D341Med (cell line): ENCODE measurements around the gene CLUH.
"Not testable (repeated sequence)": the region's sequence is repeated elsewhere in the genome, so short reads cannot be mapped to it uniquely, and the experiment has no call there.

Experiments used
- DNase-seq: peaks from one replicate; pipeline ENCODE4 v3.0.0; 2012; ENCODE audit warnings: low spot score

CLUH gene

GRCh38 chr17:2701161-2701995, 10.2 kb downstream of the CLUH start:
- peak; percentile 4 for DNase-seq

- DNase-seq, result peak; percentile 17
Measured at GRCh38 chr17:2700491-2701141, 10.9 kb downstream of the CLUH start.

GRCh38 chr17:2700030-2700490, 11.5 kb downstream of the CLUH start:
- DNase-seq, result peak; percentile 8

GRCh38 chr17:2699216-2699805, 12.3 kb downstream of the CLUH start:
- not testable (repeated sequence) for DNase-seq

- DNase-seq, result peak; percentile 15
Measured at GRCh38 chr17:2697611-2698162, 13.9 kb downstream of the CLUH start.

GRCh38 chr17:2695961-2696760, 15.4 kb downstream of the CLUH start:
- DNase-seq, result peak; percentile 18

- DNase-seq, result peak; percentile 15
Measured at GRCh38 chr17:2695243-2695960, 16.2 kb downstream of the CLUH start.

GRCh38 chr17:2694381-2695242, 17.0 kb downstream of the CLUH start:
- no peak for DNase-seq

- peak; percentile 5 for DNase-seq
Measured at GRCh38 chr17:2693561-2694380, 17.8 kb downstream of the CLUH start.

- DNase-seq, result peak; percentile 25
Measured at GRCh38 chr17:2692781-2693135, 18.8 kb downstream of the CLUH start.

GRCh38 chr17:2691965-2692780, 19.4 kb downstream of the CLUH start:
- DNase-seq, result peak; percentile 16

- peak; percentile 8 for DNase-seq
Measured at GRCh38 chr17:2691069-2691871, 20.3 kb downstream of the CLUH start.

- peak; percentile 21 for DNase-seq
Measured at GRCh38 chr17:2690165-2691068, 21.1 kb downstream of the CLUH start.

GRCh38 chr17:2689411-2690164, 22.0 kb downstream of the CLUH start:
- peak; percentile 27 for DNase-seq
